Keratinocyte (primary cell): Measurements from ENCODE around the gene PPP4R4.

Experiments used
- EZH2 ChIP-seq: IDR thresholded peaks from one replicate; pipeline ENCODE4 v1.6.1; 2012; ENCODE audit warnings: inconsistent platforms, mild to moderate bottlenecking, low read length, moderate library complexity
- TF ChIP-seq, protein P1 (sequence below), 3 experiments: IDR thresholded peaks in 1 of 3; conservative IDR thresholded peaks in 1 of 3; optimal IDR thresholded peaks in 1 of 3; 2 replicates in 2 of 3; 3 replicates in 1 of 3; pipeline versions ENCODE3 to v1.5.1; 2011; ENCODE audit warnings: low read length in 3 of 3, mild to moderate bottlenecking in 3 of 3, moderate library complexity in 2 of 3, control low read depth in 1 of 3, inconsistent platforms in 1 of 3; ENCODE audit not compliant: insufficient read depth in 2 of 3; ENCODE audit errors: extremely low read depth in 1 of 3

DNA sequence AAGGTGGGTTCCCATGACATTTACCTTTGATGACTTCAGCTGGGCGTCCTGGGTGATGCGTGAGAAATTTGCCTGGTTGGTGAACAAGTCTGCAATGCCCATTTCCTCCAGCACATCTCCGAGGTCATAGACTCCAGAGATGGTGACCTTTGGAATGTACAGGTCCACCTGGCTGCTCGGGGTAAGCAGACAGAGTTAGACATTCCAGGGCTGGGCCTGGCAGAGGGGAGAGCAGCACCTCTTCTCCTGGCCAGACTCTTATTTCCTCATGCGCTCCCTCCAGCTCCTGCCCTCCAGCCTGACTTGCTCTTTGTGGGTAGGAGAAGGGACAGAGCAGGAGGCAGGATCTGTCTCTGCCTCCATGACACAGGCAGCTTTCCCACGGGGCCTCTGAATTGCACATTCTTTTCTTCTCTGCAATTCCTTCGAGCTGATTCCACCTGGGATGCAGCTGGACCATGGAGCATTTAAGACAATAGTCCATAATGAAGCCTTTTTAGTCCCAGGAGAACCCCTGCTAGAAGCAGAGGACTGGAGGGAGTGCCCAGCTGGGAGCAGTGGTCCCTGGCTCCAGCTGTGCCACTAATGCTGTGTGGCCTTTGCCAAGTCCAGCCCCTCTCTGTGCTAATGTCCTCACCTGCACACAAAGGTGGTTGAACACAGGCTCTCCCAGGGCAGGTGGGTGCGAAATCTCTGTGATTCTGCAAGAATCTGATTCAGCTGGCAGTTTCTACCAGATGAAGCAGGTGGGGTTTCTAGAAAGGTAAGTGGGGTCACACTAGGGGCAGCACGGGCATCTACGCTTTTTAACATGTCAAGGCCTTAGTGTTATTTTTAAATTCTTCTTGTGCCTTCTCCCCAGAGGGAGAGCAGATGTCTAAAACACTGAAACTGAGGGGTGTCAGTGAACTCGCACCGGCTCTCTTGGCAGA is 132.2 kb downstream of the PPP4R4 start:
- TF ChIP-seq, protein P1, sequence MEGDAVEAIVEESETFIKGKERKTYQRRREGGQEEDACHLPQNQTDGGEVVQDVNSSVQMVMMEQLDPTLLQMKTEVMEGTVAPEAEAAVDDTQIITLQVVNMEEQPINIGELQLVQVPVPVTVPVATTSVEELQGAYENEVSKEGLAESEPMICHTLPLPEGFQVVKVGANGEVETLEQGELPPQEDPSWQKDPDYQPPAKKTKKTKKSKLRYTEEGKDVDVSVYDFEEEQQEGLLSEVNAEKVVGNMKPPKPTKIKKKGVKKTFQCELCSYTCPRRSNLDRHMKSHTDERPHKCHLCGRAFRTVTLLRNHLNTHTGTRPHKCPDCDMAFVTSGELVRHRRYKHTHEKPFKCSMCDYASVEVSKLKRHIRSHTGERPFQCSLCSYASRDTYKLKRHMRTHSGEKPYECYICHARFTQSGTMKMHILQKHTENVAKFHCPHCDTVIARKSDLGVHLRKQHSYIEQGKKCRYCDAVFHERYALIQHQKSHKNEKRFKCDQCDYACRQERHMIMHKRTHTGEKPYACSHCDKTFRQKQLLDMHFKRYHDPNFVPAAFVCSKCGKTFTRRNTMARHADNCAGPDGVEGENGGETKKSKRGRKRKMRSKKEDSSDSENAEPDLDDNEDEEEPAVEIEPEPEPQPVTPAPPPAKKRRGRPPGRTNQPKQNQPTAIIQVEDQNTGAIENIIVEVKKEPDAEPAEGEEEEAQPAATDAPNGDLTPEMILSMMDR (optimal IDR thresholded peaks at IDR 0.05 in 1 of 3, IDR thresholded peaks at IDR 0.05 in 1 of 3, conservative IDR thresholded peaks at IDR 0.05 in 1 of 3; ENCODE audit: extremely low read depth in 1 of 3, insufficient read depth in 2 of 3, low read length in 3 of 3): no peak
- TF ChIP-seq EZH2: no peak
